Ovary (tissue), 9 donors: ENCODE data around the gene ERRFI1. TPM values are rescaled to one million over a fixed set of nuclear protein-coding genes. Genes with fewer than 3 reads are reported as not detected.

Source experiments
- DNase-seq, 5 donors: peaks; one replicate each; pipeline ENCODE4 v3.0.0-alpha.2; 2019 to 2020
- H3K27ac ChIP-seq, 2 donors: fragments of 200-600 bp; one replicate each; pipeline versions ENCODE4 v1.5.1 to v1.8.0; 2019 to 2022
- H3K27me3 ChIP-seq: fragments of 200-600 bp; one replicate; pipeline ENCODE4 v1.8.0; 2022
- H3K36me3 ChIP-seq: fragments of 200-600 bp; sonication (generic); one replicate; pipeline ENCODE4 v1.5.1; 2019
- H3K4me1 ChIP-seq: one replicate; pipeline ENCODE4 v1.8.1; 2013; ENCODE audit warnings: mild to moderate bottlenecking, moderate library complexity; ENCODE audit not compliant: insufficient read depth
- H3K4me3 ChIP-seq: fragments of 200-600 bp; sonication (generic); one replicate; pipeline ENCODE4 v1.5.1; 2017
- H3K9me3 ChIP-seq, 2 donors: fragments of 200-600 bp in 1 of 2; sonication (generic) in 1 of 2; one replicate each; pipeline versions ENCODE4 v1.5.1 to v1.8.1; 2013 to 2019; ENCODE audit warnings: mild to moderate bottlenecking in 1 of 2, moderate library complexity in 1 of 2
- EP300 ChIP-seq: sonication (generic); formaldehyde crosslinking; IDR thresholded peaks from one replicate; pipeline ENCODE4 v1.6.1; 2017; ENCODE audit warnings: antibody characterized with exemption
- POLR2A ChIP-seq: fragments of 450-650 bp; IDR thresholded peaks from one replicate; pipeline ENCODE4 v1.6.1; 2017; ENCODE audit warnings: antibody characterized with exemption, mild to moderate bottlenecking, moderate library complexity
- WGBS, 3 donors: extraction: QIAGEN DNeasy Blood & Tissue Kit in 1 of 3; methylation state at CpG; one replicate each; pipeline versions ENCODE4 v1.1.5 to v1.1.7; 2013 to 2017; 5-methylcytosine and 5-hydroxymethylcytosine counted together
- intact Hi-C, 4 donors: fragments of 100-400 bp; cut with DNase I; formaldehyde crosslinking; loops; one replicate each; pipeline versions ENCODE4 v1.11.0 to v1.15.1; 2022 to 2023
- polyA plus RNA-seq, 2 donors: library from polyadenylated mRNA; stranded (reverse); fragments of 200-250 nt in 1 of 2; fragments of 350-450 nt in 1 of 2; fragmentation: Illumina TruSeq in 1 of 2; extraction: RNeasy Lipid Tissue Mini Kit (QIAGEN cat#74804) in 1 of 2; gene quantifications; one replicate each; pipeline ENCODE4 v1.2.3, GENCODE V29; 2013 to 2014
- total RNA-seq, 7 donors: library from RNA; depleted of rRNA in 2 of 7; stranded (reverse); fragments of >200 nt in 2 of 7; fragmentation: NEBNext Ultra II Directional in 3 of 7; extraction: Animal tissue kit (Norgen Biotek cat#: 25700) in 3 of 7; gene quantifications; one replicate each; pipeline versions ENCODE4 v1.1.0 to v1.2.4, GENCODE V29; 2016 to 2023
- TF ChIP-seq, protein P1 (sequence below), 3 donors: fragments of 450-650 bp in 2 of 3; fragments of 200-600 bp in 1 of 3; IDR thresholded peaks; one replicate each; pipeline versions ENCODE4 v1.5.1 to v1.8.0; 2016 to 2022; ENCODE audit warnings: antibody characterized with exemption in 3 of 3, mild to moderate bottlenecking in 1 of 3
- donor health status: DM: no; HTN: no; CAD: no; lungs with moderate emphysema.
- donor health status: DM: no; HTN: no; CAD: no.
- donor health status: Bipolar disorder and iron deficiency.
- donor health status: DM: yes; HTN: yes; CAD: no.
- donor health status: DM: no; HTN: no; CAD: no.
- donor health status: DM: yes; HTN: yes; CAD: no.

Gene ERRFI1
- total and polyA plus RNA-seq, 9 donors, result 61.3 to 256 (median 109) TPM

GRCh38 chr1:8004803-8005573, 21.1 kb downstream of the ERRFI1 start:
- no peaks in the 10 kb centered on the region for H3K36me3 ChIP-seq
- WGBS, 3 donors, result 3 to 4% (median 3%) methylated on average over 15 to 17 of the region's 17 CpGs
- H3K9me3 ChIP-seq, result no peaks in the 10 kb centered on the region
- H3K27me3 ChIP-seq, result no peaks in the 10 kb centered on the region
- peak overlapping the region; percentile 7 for H3K4me3 ChIP-seq
- TF ChIP-seq EP300, result peak; percentile 79
- TF ChIP-seq, protein P1, sequence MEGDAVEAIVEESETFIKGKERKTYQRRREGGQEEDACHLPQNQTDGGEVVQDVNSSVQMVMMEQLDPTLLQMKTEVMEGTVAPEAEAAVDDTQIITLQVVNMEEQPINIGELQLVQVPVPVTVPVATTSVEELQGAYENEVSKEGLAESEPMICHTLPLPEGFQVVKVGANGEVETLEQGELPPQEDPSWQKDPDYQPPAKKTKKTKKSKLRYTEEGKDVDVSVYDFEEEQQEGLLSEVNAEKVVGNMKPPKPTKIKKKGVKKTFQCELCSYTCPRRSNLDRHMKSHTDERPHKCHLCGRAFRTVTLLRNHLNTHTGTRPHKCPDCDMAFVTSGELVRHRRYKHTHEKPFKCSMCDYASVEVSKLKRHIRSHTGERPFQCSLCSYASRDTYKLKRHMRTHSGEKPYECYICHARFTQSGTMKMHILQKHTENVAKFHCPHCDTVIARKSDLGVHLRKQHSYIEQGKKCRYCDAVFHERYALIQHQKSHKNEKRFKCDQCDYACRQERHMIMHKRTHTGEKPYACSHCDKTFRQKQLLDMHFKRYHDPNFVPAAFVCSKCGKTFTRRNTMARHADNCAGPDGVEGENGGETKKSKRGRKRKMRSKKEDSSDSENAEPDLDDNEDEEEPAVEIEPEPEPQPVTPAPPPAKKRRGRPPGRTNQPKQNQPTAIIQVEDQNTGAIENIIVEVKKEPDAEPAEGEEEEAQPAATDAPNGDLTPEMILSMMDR (IDR thresholded peaks at IDR 0.05), result no peak
- peaks cover 22% of the 10 kb centered on the region for H3K4me1 ChIP-seq
- intact Hi-C loops, result loop anchor here in 1 of 4 donors (10.0 kb wide), 1 partner anchor 1000 kb away; no protein-coding TSS in a partner anchor
- peak overlapping the region; percentile 23 to 76 for H3K27ac ChIP-seq
- DNase-seq, result peak; percentile 83 to 96 (median 91)

- TF ChIP-seq POLR2A, result no peak
- TF ChIP-seq EP300, result no peak
- TF ChIP-seq, protein P1 (IDR thresholded peaks at IDR 0.05), result no peak
- Histone ChIP-seq H3K27ac (peak overlapping the region in 1 of 2 donors; percentile 76), H3K4me1 (peaks cover 22% of the 10 kb centered on the region), H3K36me3 (no peaks in the 10 kb centered on the region), H3K4me3 (peak overlapping the region; percentile 7), H3K9me3 (no peaks in the 10 kb centered on the region), H3K27me3 (no peaks in the 10 kb centered on the region)
- WGBS, 3 donors, result 21 to 32% (median 25%) methylated on average over 18 of the region's 18 CpGs
- DNase-seq, result peak in 1 of 5 donors; percentile 35
- intact Hi-C loops, result loop anchor here in 1 of 4 donors (10.0 kb wide), 1 partner anchor 1001 kb away; no protein-coding TSS in a partner anchor
Measured at GRCh38 chr1:8004113-8004802, 21.9 kb downstream of the ERRFI1 start.

GRCh38 chr1:8003438-8004112, 22.5 kb downstream of the ERRFI1 start:
- H3K9me3 ChIP-seq, result no peaks in the 10 kb centered on the region
- H3K27me3 ChIP-seq, result no peaks in the 10 kb centered on the region
- H3K27ac ChIP-seq, result peak overlapping the region in 1 of 2 donors; percentile 76
- 74 to 81% (median 78%) methylated on average over 6 of the region's 6 CpGs for WGBS, 3 donors
- TF ChIP-seq POLR2A (no peak), EP300 (no peak)
- TF ChIP-seq, protein P1 (IDR thresholded peaks at IDR 0.05), result no peak
- peaks cover 22% of the 10 kb centered on the region for H3K4me1 ChIP-seq
- no peak overlapping the region for H3K4me3 ChIP-seq
- H3K36me3 ChIP-seq, result no peaks in the 10 kb centered on the region
- DNase-seq, result no peak
- intact Hi-C loops, result loop anchor here in 1 of 4 donors (10.0 kb wide), 1 partner anchor 1001 kb away; no protein-coding TSS in a partner anchor

GRCh38 chr1:8002921-8003320, 23.2 kb downstream of the ERRFI1 start:
- DNase-seq, result no peak

More at GRCh38 chr1:8002921-8003320, 23.2 kb downstream of the ERRFI1 start:
- Histone ChIP-seq H3K36me3 (no peaks in the 10 kb centered on the region), H3K9me3 (no peaks in the 10 kb centered on the region), H3K27ac (no peak overlapping the region), H3K27me3 (no peaks in the 10 kb centered on the region), H3K4me3 (no peak overlapping the region), H3K4me1 (peaks cover 22% of the 10 kb centered on the region)
- 45 to 81% (median 65%) methylated on average over 4 of the region's 4 CpGs for WGBS, 3 donors
- TF ChIP-seq EP300, result no peak
- TF ChIP-seq POLR2A, result no peak
- TF ChIP-seq, protein P1 (IDR thresholded peaks at IDR 0.05), result no peak
- intact Hi-C loops, result loop anchor here in 1 of 4 donors (10.0 kb wide), 1 partner anchor 1002 kb away; no protein-coding TSS in a partner anchor
